Aorta (tissue), 5 donors: ENCODE results near the gene SH3BGRL2. TPM values are rescaled to one million over a fixed set of nuclear protein-coding genes. Genes with fewer than 3 reads are reported as not detected.
"Not testable (repeated sequence)": the region's sequence is repeated elsewhere in the genome, so short reads cannot be mapped to it uniquely, and the experiment has no call there.

Experiments
- ATAC-seq: fragments of 200-7000 bp; cut with Tn5 transposase; one replicate; pipeline ENCODE4 v1.9.1; 2022; ENCODE audit warnings: moderate library complexity; ENCODE audit not compliant: low FRiP score
- DNase-seq, 2 donors: peaks; one replicate each; pipeline ENCODE4 v3.0.0-alpha.2; 2020
- H3K27ac ChIP-seq, 2 donors: one replicate each; pipeline ENCODE4 v1.5.1; 2013; ENCODE audit warnings: low read length in 2 of 2, mild to moderate bottlenecking in 2 of 2, moderate library complexity in 2 of 2, control low read depth in 1 of 2, inconsistent platforms in 1 of 2, low read depth in 1 of 2
- H3K27me3 ChIP-seq, 2 donors: one replicate each; pipeline ENCODE4 v1.6.1; 2013; ENCODE audit warnings: control low read depth in 1 of 2, low read length in 1 of 2, mild to moderate bottlenecking in 1 of 2, moderate library complexity in 1 of 2; ENCODE audit not compliant: insufficient read depth in 2 of 2, control insufficient read depth in 1 of 2
- H3K36me3 ChIP-seq, 2 donors: one replicate each; pipeline ENCODE4 v1.6.1; 2013; ENCODE audit warnings: control low read depth in 1 of 2, low read length in 1 of 2, mild to moderate bottlenecking in 1 of 2; ENCODE audit not compliant: insufficient read depth in 2 of 2, control insufficient read depth in 1 of 2
- H3K4me1 ChIP-seq, 2 donors: one replicate each; pipeline ENCODE4 v1.6.1; 2013; ENCODE audit warnings: low read length in 2 of 2, control low read depth in 1 of 2, mild to moderate bottlenecking in 1 of 2, moderate library complexity in 1 of 2; ENCODE audit not compliant: insufficient read depth in 2 of 2, control insufficient read depth in 1 of 2
- H3K4me3 ChIP-seq, 2 donors: one replicate each; pipeline ENCODE4 v1.5.1; 2013; ENCODE audit warnings: low read length in 2 of 2, control low read depth in 1 of 2, mild to moderate bottlenecking in 1 of 2
- H3K9me3 ChIP-seq: one replicate; pipeline ENCODE4 v1.6.1; 2013; ENCODE audit warnings: mild to moderate bottlenecking, low read length; ENCODE audit not compliant: control insufficient read depth
- WGBS, 2 donors: extraction: QIAGEN DNeasy Blood & Tissue Kit; methylation state at CpG; one replicate each; pipeline ENCODE4 v1.1.7; 2013; 5-methylcytosine and 5-hydroxymethylcytosine counted together
- intact Hi-C, 2 donors: fragments of 100-400 bp; cut with DNase I; formaldehyde crosslinking; loops; one replicate each; pipeline versions ENCODE4 v1.14.2 to v1.15.0; 2022
- polyA plus RNA-seq, 2 donors: library from polyadenylated mRNA; stranded (reverse); fragments of 200-250 nt; gene quantifications; one replicate each; pipeline ENCODE4 v1.2.3, GENCODE V29; 2013
- total RNA-seq, 2 donors: library from RNA; stranded (reverse); fragmentation: NEBNext Ultra II Directional; extraction: Animal tissue kit (Norgen Biotek cat#: 25700); gene quantifications; one replicate each; pipeline ENCODE4 v1.2.1, GENCODE V29; 2021
- donor health status: healthy with polysubstance abuse.
- donor health status: Bipolar disorder and iron deficiency.
- donor health status: DM: no; HTN: no; CAD: no.
- donor health status: DM: no; HTN: no; CAD: no.
- donor health status: DM: yes; HTN: yes; CAD: no.

The SH3BGRL2 gene
- total and polyA plus RNA-seq, 4 donors: 1.8 to 23.7 (median 20.8) TPM

DNA sequence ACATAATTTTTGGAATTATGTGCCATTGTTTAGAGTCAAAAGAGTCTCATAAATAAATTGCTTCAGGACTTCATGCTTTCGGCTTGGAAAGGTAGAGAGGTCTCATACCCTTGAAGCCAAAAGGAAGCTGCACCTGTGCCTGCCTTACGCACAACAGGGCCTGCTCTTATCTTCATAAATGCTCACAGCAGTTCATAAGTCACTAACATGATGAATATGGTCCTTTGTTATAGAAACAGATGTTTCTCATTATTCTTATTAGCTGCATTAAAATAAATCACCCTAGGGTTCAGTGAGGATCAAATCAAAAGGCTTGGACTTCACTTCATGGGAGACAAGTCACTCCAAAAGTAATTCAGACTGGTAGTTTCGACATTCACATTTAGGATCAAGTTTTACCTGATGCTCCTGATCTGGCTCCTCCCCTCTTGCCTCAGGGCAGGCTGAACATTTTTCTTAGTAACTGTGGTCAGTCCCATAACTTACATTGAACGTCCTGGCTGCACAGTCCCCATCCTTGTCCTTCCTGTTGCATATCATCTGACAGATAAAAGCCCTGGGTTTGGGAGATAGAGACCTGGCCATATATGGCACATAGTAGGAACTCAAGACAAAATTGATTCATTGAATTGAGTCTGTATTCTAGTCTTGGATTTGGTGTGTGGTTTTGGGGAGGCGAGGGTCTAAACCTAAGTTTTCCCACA is 20.7 kb upstream of the SH3BGRL2 start:
- Histone ChIP-seq H3K4me1 (no peaks in the 10 kb centered on the region), H3K27me3 (no peaks in the 10 kb centered on the region), H3K9me3 (no peaks in the 10 kb centered on the region), H3K4me3 (no peak overlapping the region), H3K27ac (no peak overlapping the region), H3K36me3 (no peaks in the 10 kb centered on the region)
- no peak for ATAC-seq
- WGBS, 2 donors: 64 to 73% methylated on average over 5 of the region's 5 CpGs
- DNase-seq: no peak
- intact Hi-C loops: no loop called here

DNA sequence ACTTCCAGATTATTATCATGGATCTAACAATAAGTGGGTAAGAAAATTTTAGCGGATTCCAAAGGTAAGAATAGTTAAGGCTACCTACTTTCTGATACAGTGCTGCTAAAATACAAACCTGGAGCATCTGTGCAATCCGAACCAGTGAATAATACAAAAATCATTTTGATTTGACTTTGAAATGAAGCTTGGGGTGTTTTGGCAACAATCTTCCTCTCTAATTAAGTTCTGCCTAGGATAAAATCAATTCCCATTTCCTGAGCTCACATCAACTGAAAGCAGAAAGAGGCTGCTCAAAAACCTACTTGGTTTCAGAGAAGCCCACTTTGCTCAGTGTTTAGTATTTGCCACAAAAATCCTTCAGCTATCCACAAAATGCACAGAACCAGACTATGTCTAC is 18.7 kb upstream of the SH3BGRL2 start:
- Histone ChIP-seq H3K27ac (no peak overlapping the region), H3K9me3 (no peaks in the 10 kb centered on the region), H3K27me3 (no peaks in the 10 kb centered on the region), H3K36me3 (no peaks in the 10 kb centered on the region), H3K4me3 (no peak overlapping the region), H3K4me1 (no peaks in the 10 kb centered on the region)
- intact Hi-C loops: no loop called here
- WGBS, 2 donors: 91 to 98% methylated on average over 2 of the region's 2 CpGs
- no peak for ATAC-seq
- DNase-seq: no peak

DNA sequence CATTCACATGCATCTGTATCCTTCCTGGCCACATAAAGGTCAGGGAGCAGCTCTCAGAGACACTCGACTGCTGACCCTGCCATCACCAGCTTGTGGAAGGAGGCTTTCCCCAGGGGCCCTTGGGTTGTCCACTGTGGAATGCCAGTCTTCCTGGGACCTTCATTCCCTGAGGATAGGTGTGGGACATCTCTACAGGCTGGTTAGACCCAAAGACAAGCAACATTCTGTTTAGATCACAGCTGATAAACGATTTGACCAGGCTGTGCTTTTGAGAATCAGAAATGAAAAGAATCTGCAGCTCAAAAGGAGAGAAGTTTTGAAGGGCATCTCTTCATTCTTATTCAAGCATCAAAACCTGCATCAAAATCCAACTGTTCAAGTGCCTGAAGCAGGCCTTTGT is 18.2 kb upstream of the SH3BGRL2 start:
- WGBS, 2 donors: 91 to 94% methylated on average over 2 of the region's 2 CpGs
- ATAC-seq (no peak), DNase-seq (no peak)
- H3K27ac ChIP-seq: no peak overlapping the region
- H3K4me1 ChIP-seq: no peaks in the 10 kb centered on the region
- no peaks in the 10 kb centered on the region for H3K36me3 ChIP-seq
- no peaks in the 10 kb centered on the region for H3K27me3 ChIP-seq
- intact Hi-C loops: no loop called here
- H3K9me3 ChIP-seq: no peaks in the 10 kb centered on the region
- H3K4me3 ChIP-seq: no peak overlapping the region

DNA sequence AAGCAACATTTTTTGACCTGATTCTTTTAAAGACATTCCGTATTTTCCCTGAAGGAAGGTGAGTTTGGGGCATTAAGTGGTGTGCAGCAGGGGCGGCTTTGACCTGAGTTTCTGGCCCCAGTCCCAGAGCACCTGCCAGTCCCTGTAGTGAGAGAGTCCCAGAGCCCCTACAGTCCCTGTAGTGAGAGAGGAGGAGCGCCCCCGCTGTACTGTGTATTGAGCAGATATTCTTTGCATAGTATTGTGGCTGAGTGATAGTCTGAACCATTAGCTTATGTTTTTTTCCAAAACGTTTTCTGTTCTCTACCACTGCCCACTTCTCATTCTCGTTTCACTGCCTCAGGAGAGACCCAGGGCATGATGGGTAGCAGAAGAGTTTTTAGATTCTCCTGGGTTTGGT is 17.2 kb upstream of the SH3BGRL2 start:
- intact Hi-C loops: no loop called here
- no peak overlapping the region for H3K4me3 ChIP-seq
- no peaks in the 10 kb centered on the region for H3K9me3 ChIP-seq
- ATAC-seq (no peak), DNase-seq (no peak)
- H3K36me3 ChIP-seq: no peaks in the 10 kb centered on the region
- H3K27ac ChIP-seq: no peak overlapping the region
- H3K27me3 ChIP-seq: no peaks in the 10 kb centered on the region
- no peaks in the 10 kb centered on the region for H3K4me1 ChIP-seq
- 81 to 84% methylated on average over 6 of the region's 6 CpGs for WGBS, 2 donors

DNA sequence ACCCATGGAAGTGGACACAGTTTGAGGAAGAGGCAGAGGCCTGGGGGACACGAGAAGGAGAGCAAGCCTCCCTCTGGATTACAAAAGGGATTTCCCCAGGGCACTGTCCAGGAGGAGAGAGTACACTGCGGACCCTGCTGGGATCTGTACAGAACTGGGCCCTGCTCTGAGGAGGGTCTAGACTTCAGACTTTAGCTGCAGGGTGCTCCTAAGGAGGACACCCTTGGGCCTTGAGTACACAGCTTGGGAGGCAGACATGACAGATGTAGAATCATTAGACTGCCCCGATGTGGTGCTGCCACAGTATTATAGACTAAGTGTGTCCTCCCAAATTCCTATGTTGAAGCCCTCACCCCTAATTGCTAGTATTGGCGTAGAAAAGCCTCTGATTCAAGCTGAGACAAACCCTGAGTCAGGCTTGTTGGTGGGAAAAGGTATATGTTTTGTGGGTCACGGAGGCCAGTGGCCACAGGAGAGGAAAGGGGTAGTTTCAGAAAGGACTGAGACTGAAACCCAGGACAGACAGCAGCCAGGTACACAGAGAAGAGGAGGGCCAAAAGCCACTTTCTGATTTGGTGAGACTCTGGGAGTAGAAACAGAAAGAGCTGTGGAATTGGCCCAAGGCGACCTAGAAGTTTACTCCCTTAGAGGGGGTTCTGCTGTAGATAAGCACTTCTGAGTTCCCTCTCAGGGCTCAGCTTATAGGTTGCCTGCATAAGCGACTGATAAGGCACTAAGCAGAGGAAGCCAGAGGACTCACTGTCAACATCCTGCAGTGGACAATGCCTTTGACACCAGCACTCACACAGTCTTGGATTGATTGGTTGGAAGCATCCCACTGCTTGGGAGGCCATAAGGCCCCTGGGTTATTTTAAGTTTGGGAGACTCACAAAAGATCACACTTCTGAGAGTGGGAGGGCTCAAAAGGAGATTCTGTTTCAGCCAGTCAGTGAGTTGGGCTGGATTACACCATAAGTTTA is 16.5 kb upstream of the SH3BGRL2 start:
- Histone ChIP-seq H3K4me3 (no peak overlapping the region), H3K36me3 (no peaks in the 10 kb centered on the region), H3K9me3 (no peaks in the 10 kb centered on the region), H3K27ac (no peak overlapping the region), H3K4me1 (no peaks in the 10 kb centered on the region), H3K27me3 (no peaks in the 10 kb centered on the region)
- peak; percentile 37 for ATAC-seq
- 92 to 95% methylated on average over 7 of the region's 7 CpGs for WGBS, 2 donors
- DNase-seq: no peak
- intact Hi-C loops: no loop called here

DNA sequence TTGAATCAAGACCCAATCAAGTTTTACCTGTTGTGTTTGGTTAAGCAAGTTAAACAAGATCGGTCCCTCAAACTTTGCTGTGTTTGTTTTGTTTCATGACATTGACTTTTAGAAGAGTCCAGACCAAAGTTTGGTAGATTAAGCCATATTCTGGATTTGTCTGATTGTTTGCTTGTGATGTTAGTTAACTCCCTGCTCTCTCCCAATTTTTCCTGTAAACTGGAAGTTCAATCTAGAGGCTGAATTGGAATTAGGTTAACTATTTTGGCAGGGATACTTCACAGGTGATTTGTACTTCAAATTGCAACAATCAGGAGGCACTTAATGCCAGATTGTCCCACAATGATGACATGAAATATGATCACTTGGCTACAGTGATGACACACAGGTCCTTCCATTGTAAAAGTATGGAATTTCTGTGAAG is 13.6 kb upstream of the SH3BGRL2 start:
- Histone ChIP-seq H3K4me3 (no peak overlapping the region), H3K27me3 (no peaks in the 10 kb centered on the region), H3K4me1 (no peaks in the 10 kb centered on the region), H3K9me3 (no peaks in the 10 kb centered on the region), H3K36me3 (no peaks in the 10 kb centered on the region), H3K27ac (no peak overlapping the region)
- intact Hi-C loops: no loop called here
- no peak for ATAC-seq
- DNase-seq: no peak
- WGBS, 2 donors: 74 to 79% methylated on average over 1 of the region's 1 CpG

DNA sequence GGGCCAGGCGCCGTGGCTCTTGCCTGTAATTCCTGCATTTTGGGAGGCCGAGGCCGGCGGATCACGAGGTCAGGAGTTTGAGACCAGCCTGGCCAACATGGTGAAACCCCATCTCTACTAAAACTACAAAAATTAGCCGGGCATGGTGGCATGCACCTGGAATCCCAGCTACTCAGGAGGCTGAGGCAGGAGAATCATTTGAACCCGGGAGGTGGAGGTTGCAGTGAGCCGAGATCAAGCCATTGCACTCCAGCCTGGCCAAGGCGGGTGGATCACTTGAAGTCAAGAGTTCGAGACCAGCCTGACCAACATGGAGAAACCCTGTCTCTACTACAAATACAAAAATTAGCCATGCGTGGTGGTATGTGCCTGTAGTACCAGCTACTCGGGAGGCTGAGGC is 12.7 kb upstream of the SH3BGRL2 start:
- H3K4me1 ChIP-seq, DNase-seq, intact Hi-C loops, H3K27ac ChIP-seq, H3K27me3 ChIP-seq, H3K9me3 ChIP-seq, H3K4me3 ChIP-seq, H3K36me3 ChIP-seq, ATAC-seq: not testable (repeated sequence)
- WGBS, 2 donors: 82 to 90% methylated on average over 13 of the region's 13 CpGs

DNA sequence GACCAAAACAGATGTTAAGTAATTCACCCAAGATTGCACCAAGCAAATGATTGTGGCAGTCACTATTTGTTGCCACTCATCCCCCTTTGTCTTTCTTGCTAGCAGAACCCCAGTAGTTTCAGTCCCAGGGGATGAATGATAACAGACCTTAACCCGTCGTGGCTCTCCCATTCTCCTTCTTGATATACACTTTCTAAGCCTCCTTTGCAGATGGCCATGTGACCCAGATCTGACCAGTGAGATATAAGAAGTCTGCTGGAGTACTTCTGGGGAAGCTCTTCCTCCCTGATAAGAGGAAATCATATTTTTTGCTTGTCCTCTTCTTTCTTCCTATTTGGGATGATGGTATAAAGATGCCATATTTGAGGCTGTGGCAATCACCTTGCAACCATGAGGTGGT is 9.6 kb upstream of the SH3BGRL2 start:
- 76% methylated on average over 2 of the region's 2 CpGs for WGBS, 2 donors
- no peak overlapping the region for H3K27ac ChIP-seq
- no peak for DNase-seq
- no peaks in the 10 kb centered on the region for H3K4me1 ChIP-seq
- ATAC-seq: no peak
- no peaks in the 10 kb centered on the region for H3K36me3 ChIP-seq
- H3K9me3 ChIP-seq: no peaks in the 10 kb centered on the region
- intact Hi-C loops: no loop called here
- H3K27me3 ChIP-seq: no peaks in the 10 kb centered on the region
- H3K4me3 ChIP-seq: no peak overlapping the region

DNA sequence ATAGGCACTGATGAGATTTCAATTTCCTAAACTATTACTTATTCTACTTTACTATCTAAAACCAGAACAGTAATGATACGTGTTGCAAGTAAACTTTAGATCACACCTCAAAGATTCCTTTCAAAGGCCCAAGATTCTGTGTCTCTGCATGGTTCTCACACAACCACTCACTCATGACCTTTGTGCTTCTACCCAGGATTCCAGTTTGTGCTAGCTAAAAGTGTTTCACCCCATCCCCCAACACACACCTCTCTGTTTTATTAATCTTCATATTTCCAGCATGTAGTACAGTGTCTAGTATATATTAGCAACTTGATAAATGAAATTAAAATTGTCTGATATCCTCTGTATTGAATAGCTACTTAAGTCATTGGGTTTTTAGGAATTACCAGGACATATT is 8.8 kb upstream of the SH3BGRL2 start:
- H3K4me1 ChIP-seq: no peaks in the 10 kb centered on the region
- intact Hi-C loops: no loop called here
- H3K4me3 ChIP-seq: no peak overlapping the region
- no peak overlapping the region for H3K27ac ChIP-seq
- no peak for ATAC-seq
- no peak for DNase-seq
- no peaks in the 10 kb centered on the region for H3K27me3 ChIP-seq
- H3K9me3 ChIP-seq: no peaks in the 10 kb centered on the region
- WGBS, 2 donors: 90 to 92% methylated on average over 1 of the region's 1 CpG
- H3K36me3 ChIP-seq: no peaks in the 10 kb centered on the region
